NCI-H2171 (cell line): ENCODE results near the gene PCDHA8.
"Not testable (repeated sequence)": the region's sequence is repeated elsewhere in the genome, so short reads cannot be mapped to it uniquely, and the experiment has no call there.

Experiments
- DNase-seq: peaks from one replicate; lab custom pipeline; 2025; lab: John Stamatoyannopoulos, UW

The PCDHA8 gene

GRCh38 chr5:140869555-140869886 lies 28.5 kb downstream of the PCDHA8 start:
- no peak for DNase-seq

- DNase-seq: no peak
Measured at GRCh38 chr5:140870221-140871201, 29.5 kb downstream of the PCDHA8 start.

- DNase-seq: no peak
Measured at GRCh38 chr5:140875085-140876065, 34.4 kb downstream of the PCDHA8 start, which contains the start of gene PCDHA12. Gene PCDHA12, plus strand, starts transcription at chr5:140875308. Its CDS starts 165 bp downstream, at chr5:140875473.

GRCh38 chr5:140876541-140877261 lies 35.7 kb downstream of the PCDHA8 start:
- DNase-seq: not testable (repeated sequence)

GRCh38 chr5:140877262-140877581 lies 36.2 kb downstream of the PCDHA8 start:
- DNase-seq: no peak

- no peak for DNase-seq
Measured at GRCh38 chr5:140881889-140882590, 41.1 kb downstream of the PCDHA8 start, which contains the start of gene PCDHA13. Gene PCDHA13, plus strand, starts transcription at chr5:140882124. Its CDS starts 145 bp downstream, at chr5:140882269.

- DNase-seq: no peak
Measured at GRCh38 chr5:140882591-140882899, 41.6 kb downstream of the PCDHA8 start.

- DNase-seq: no peak
Measured at GRCh38 chr5:140883373-140883772, 42.4 kb downstream of the PCDHA8 start.

GRCh38 chr5:140883927-140884697 lies 43.1 kb downstream of the PCDHA8 start:
- DNase-seq: no peak
